ENCODE data around the gene LY6G5C.
"Not testable (repeated sequence)": the region's sequence is repeated elsewhere in the genome, so short reads cannot be mapped to it uniquely, and the experiment has no call there.

- TF ChIP-seq, protein P1, sequence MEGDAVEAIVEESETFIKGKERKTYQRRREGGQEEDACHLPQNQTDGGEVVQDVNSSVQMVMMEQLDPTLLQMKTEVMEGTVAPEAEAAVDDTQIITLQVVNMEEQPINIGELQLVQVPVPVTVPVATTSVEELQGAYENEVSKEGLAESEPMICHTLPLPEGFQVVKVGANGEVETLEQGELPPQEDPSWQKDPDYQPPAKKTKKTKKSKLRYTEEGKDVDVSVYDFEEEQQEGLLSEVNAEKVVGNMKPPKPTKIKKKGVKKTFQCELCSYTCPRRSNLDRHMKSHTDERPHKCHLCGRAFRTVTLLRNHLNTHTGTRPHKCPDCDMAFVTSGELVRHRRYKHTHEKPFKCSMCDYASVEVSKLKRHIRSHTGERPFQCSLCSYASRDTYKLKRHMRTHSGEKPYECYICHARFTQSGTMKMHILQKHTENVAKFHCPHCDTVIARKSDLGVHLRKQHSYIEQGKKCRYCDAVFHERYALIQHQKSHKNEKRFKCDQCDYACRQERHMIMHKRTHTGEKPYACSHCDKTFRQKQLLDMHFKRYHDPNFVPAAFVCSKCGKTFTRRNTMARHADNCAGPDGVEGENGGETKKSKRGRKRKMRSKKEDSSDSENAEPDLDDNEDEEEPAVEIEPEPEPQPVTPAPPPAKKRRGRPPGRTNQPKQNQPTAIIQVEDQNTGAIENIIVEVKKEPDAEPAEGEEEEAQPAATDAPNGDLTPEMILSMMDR (IDR thresholded peaks at IDR 0.05) = not testable (repeated sequence)
- TF ChIP-seq POLR2AphosphoS5 (IDR thresholded peaks at IDR 0.05) = not testable (repeated sequence)
These were observed 28.3 kb upstream of the LY6G5C start for GRCh38 chr6:31709157-31709556.

Data from sigmoid colon (tissue), 4 donors.